Glutamatergic neuron (in vitro differentiated cells): ENCODE data around the gene SLC25A45. TPM values are rescaled to one million over a fixed set of nuclear protein-coding genes. Genes with fewer than 3 reads are reported as not detected.

Source experiments
- DNase-seq: peaks from one replicate; pipeline ENCODE4 v3.0.0; 2022
- H3K27ac Mint-ChIP-seq: one replicate; pipeline ENCODE4 v1.8.0; 2020; ENCODE audit warnings: mild to moderate bottlenecking, mixed read lengths, inconsistent platforms; ENCODE audit not compliant: unreplicated experiment
- H3K27me3 Mint-ChIP-seq: one replicate; pipeline ENCODE4 v1.8.0; 2020; ENCODE audit warnings: mild to moderate bottlenecking, moderate library complexity, mixed read lengths, inconsistent platforms; ENCODE audit not compliant: unreplicated experiment
- H3K36me3 Mint-ChIP-seq: one replicate; pipeline ENCODE4 v1.8.0; 2020; ENCODE audit warnings: mild to moderate bottlenecking, mixed read lengths, inconsistent platforms; ENCODE audit not compliant: unreplicated experiment
- H3K4me1 Mint-ChIP-seq: one replicate; pipeline ENCODE4 v1.8.0; 2020; ENCODE audit warnings: mild to moderate bottlenecking, low read depth, mixed read lengths, inconsistent platforms; ENCODE audit not compliant: unreplicated experiment
- H3K4me3 Mint-ChIP-seq: one replicate; pipeline ENCODE4 v1.8.0; 2020; ENCODE audit warnings: mild to moderate bottlenecking, mixed read lengths, inconsistent platforms; ENCODE audit not compliant: unreplicated experiment
- H3K9me3 Mint-ChIP-seq: one replicate; pipeline ENCODE4 v1.8.0; 2020; ENCODE audit warnings: mild to moderate bottlenecking, moderate library complexity, mixed read lengths, inconsistent platforms; ENCODE audit not compliant: unreplicated experiment
- CTCF ChIP-seq: fragments of 200-600 bp; sonication (generic); IDR thresholded peaks from one replicate; pipeline ENCODE4 v1.5.0; 2021; ENCODE audit not compliant: partially characterized antibody, unreplicated experiment
- long read RNA-seq: library from polyadenylated mRNA; unstranded; transcript quantifications from one replicate; pipeline ENCODE4 v2.0.0, GENCODE V29; 2020; ENCODE audit not compliant: unreplicated experiment
- total RNA-seq: library from RNA; stranded (reverse); fragmentation: NEBNext Ultra II Directional; extraction: Animal tissue kit (Norgen Biotek cat#: 25700); gene quantifications from one replicate; pipeline ENCODE4 v1.2.1, GENCODE V29; 2021; ENCODE audit not compliant: unreplicated experiment

SLC25A45 gene
- 0.25 TPM for total RNA-seq
- long read RNA-seq, result 0 reads

GRCh38 chr11:65382033-65382803 is at the start of gene SLC25A45:
Gene SLC25A45 (minus strand): TSS chr11:65382646. CDS start chr11:65381951, 695 bp downstream.
- no peaks in the 10 kb centered on the region for H3K36me3 Mint-ChIP-seq
- H3K9me3 Mint-ChIP-seq, result peaks cover 3% of the 10 kb centered on the region
- H3K4me3 Mint-ChIP-seq, result peak within 1 kb of the TSS; percentile 66
- peaks cover 6% of the 10 kb centered on the region for H3K4me1 Mint-ChIP-seq
- H3K27me3 Mint-ChIP-seq, result peaks cover 12% of the 10 kb centered on the region
- H3K27ac Mint-ChIP-seq, result peak within 1 kb of the TSS; percentile 59
- TF ChIP-seq CTCF, result peak; percentile 43
- peak; percentile 66 for DNase-seq

GRCh38 chr11:65431451-65432099 is 49.1 kb upstream of the SLC25A45 start:
- no peak overlapping the region for H3K4me3 Mint-ChIP-seq
- H3K27ac Mint-ChIP-seq, result no peak overlapping the region
- H3K27me3 Mint-ChIP-seq, result no peaks in the 10 kb centered on the region
- H3K4me1 Mint-ChIP-seq, result peaks cover 15% of the 10 kb centered on the region
- H3K9me3 Mint-ChIP-seq, result peaks cover 2% of the 10 kb centered on the region
- TF ChIP-seq CTCF, result no peak
- no peaks in the 10 kb centered on the region for H3K36me3 Mint-ChIP-seq
- no peak for DNase-seq

GRCh38 chr11:65430406-65431217 is 48.2 kb upstream of the SLC25A45 start:
- no peak for DNase-seq
- H3K4me3 Mint-ChIP-seq, result no peak overlapping the region
- no peaks in the 10 kb centered on the region for H3K36me3 Mint-ChIP-seq
- no peaks in the 10 kb centered on the region for H3K27me3 Mint-ChIP-seq
- H3K9me3 Mint-ChIP-seq, result peaks cover 2% of the 10 kb centered on the region
- H3K27ac Mint-ChIP-seq, result no peak overlapping the region
- peaks cover 21% of the 10 kb centered on the region for H3K4me1 Mint-ChIP-seq
- TF ChIP-seq CTCF, result no peak

- H3K9me3 Mint-ChIP-seq, result peaks cover 2% of the 10 kb centered on the region
- peak overlapping the region; percentile 27 for H3K4me3 Mint-ChIP-seq
- H3K27me3 Mint-ChIP-seq, result no peaks in the 10 kb centered on the region
- no peak overlapping the region for H3K27ac Mint-ChIP-seq
- no peak for DNase-seq
- no peak for TF ChIP-seq CTCF
- no peaks in the 10 kb centered on the region for H3K36me3 Mint-ChIP-seq
- peaks cover 26% of the 10 kb centered on the region for H3K4me1 Mint-ChIP-seq
Measured at GRCh38 chr11:65429724-65430405, 47.4 kb upstream of the SLC25A45 start.
